GM18951 (cell line): ENCODE measurements around the gene PLAU.

Experiments used
- POLR2A ChIP-seq: IDR thresholded peaks from 4 replicates; pipeline ENCODE4 v1.6.1; 2011; ENCODE audit warnings: mild to moderate bottlenecking; ENCODE audit not compliant: insufficient read length, insufficient read depth; ENCODE audit errors: extremely low read depth
- in situ Hi-C: fragments of 300-500 bp; cut with MboI; formaldehyde crosslinking; loops from one replicate; pipeline ENCODE4 v1.12.0; 2022; ENCODE audit warnings: low sequenced_read_pairs, mixed read lengths, inconsistent platforms; ENCODE audit not compliant: unreplicated experiment

PLAU gene

GRCh38 chr10:73872190-73872710 lies 38.7 kb upstream of the PLAU start:
- in situ Hi-C loops = no loop called here
- TF ChIP-seq POLR2A = no peak

GRCh38 chr10:73873142-73873837 lies 37.6 kb upstream of the PLAU start:
- TF ChIP-seq POLR2A = no peak
- in situ Hi-C loops = no loop called here

DNA sequence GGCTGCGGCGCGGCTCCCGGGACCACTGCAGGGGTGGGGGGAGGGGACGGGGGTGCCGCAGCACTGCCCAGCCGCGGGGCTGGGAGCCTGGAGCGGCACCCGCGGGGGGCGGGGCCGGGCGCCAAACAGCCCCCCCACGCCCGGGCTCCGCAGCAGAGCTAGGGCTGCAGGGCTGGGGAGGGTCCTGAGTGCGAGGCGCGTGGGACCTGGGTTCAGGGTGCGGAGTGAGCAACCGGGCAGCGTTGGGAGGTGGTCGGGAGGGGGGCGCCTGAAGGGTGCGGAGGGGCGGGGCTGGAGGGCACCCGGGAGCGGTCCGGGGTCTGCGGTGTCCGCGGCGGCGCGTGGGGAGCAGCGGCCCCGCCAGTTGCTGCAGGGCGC lies 37.1 kb upstream of the PLAU start:
- in situ Hi-C loops = no loop called here
- no peak for TF ChIP-seq POLR2A

DNA sequence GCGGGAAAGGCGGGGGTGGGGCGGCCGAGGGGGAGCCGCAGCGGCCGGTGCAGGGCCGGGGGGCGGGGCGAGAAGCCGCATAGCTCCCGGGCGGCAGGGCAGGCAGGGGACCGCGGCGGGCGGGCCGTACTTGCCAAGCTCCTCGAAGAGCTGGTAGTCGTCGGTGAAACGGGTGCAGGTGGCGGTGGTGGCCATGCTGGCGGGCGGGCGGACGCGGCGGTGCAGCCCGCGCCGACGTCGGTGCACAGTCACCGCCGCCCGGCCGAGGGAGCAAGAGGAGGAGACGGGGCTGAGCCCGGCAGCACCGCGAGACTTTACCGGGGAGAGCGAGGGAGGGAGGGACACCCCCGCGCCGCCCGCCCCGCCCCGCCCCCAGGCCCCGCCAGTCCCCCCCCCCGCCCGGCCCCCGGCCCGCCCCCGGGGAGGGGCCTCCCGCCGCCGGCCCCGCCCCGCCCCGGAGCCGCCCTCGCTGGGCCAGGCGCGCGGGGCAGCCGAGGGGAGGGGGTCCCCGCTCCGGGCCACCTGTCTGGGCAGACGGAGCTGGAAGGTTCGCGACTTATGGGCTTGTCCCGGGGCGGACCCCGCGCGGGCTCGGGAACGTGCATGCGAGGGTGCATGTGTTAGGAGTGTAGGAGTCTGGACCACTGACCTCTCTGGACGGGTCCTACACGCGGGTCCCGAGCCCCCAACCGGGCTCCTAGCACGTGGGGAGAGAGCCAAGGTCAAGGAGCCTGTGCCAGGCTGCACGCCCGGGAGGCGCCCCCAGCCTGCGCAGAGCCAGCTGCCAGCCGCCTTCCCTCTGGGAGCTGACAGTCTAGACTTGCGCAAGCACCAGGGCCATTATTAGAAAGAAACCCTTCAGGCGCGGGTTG lies 36.4 kb upstream of the PLAU start, which contains the start of gene CAMK2G:
Gene CAMK2G, minus strand, starts transcription at position 289 of the 872 bp plus-strand sequence. Its CDS starts 94 bp downstream, at position 195.
- TF ChIP-seq POLR2A = peak; percentile 67
- in situ Hi-C loops = loop anchor here (25.0 kb wide), 1 partner anchor 363 kb away; no protein-coding TSS in a partner anchor

DNA sequence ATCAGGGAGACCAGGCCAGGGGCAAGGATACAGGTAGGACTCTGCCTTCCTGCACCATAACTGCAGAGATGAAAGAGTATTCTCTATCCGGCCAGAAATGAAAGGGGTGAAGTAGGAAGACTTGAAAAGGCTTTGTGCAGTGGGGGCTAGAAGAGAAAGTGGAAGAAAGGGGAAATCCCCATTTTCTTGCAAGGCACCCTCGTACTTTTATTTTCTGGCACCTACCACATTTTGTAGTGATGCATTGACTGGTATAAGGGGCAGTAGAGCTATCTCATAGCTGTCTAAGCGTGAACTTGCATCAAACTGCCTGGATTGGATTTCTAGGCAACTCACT lies 35.8 kb upstream of the PLAU start:
- in situ Hi-C loops = loop anchor here (25.0 kb wide), 1 partner anchor 362 kb away; no protein-coding TSS in a partner anchor

DNA sequence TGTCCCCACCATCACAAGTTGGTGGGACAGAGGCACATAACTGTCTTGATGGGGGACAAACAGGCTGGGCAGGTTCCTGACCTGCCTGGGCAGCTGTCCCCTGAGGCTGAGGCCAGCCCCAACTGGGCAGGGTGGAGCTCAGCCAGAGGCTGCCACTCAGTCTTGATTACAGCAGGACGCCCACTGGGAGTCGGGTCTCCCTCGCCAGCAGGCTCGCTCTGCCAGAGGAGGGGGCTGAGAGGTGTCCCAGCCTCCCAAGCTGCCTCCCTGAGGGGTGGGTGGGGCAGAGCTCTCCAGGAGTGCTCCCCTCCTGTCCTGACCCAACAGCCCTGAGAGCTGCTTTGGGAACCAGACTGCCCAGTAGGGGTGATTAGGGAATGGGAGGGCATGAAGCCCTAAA lies 34.8 kb upstream of the PLAU start:
- no peak for TF ChIP-seq POLR2A
- in situ Hi-C loops = loop anchor here (25.0 kb wide), 1 partner anchor 361 kb away; no protein-coding TSS in a partner anchor

More for the DNA sequence above, 35.8 kb upstream of the PLAU start:
- TF ChIP-seq POLR2A = no peak

GRCh38 chr10:73876566-73876965 lies 34.4 kb upstream of the PLAU start:
- in situ Hi-C loops = loop anchor here (25.0 kb wide), 1 partner anchor 361 kb away; no protein-coding TSS in a partner anchor

DNA sequence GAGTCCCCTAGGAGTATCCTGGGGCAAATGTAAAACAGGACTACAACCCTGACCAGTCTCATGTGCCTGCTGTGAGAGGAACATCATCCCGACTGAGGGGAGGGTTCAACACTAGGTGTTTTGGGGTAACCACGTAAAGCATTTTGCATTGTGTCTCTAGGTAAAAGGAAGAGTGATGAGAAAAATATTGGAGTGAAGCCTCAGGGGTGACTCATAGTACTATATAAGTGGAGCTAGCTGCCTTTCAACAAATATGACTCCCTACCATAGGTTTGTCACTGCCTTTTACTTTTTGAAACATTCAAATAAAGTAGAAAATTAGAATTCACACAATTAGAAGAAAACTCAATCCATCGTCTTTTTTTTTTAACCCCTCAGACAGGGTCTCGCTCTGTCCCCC lies 34.0 kb upstream of the PLAU start:
- in situ Hi-C loops = loop anchor here (25.0 kb wide), 1 partner anchor 360 kb away; no protein-coding TSS in a partner anchor
- TF ChIP-seq POLR2A = no peak

More at GRCh38 chr10:73876566-73876965, 34.4 kb upstream of the PLAU start:
- TF ChIP-seq POLR2A = no peak

- no peak for TF ChIP-seq POLR2A
Observed at GRCh38 chr10:73877533-73878160, 33.3 kb upstream of the PLAU start.

GRCh38 chr10:73878365-73878764 lies 32.6 kb upstream of the PLAU start:
- TF ChIP-seq POLR2A = no peak
- in situ Hi-C loops = loop anchor here (25.0 kb wide), 1 partner anchor 359 kb away; no protein-coding TSS in a partner anchor

More at GRCh38 chr10:73877533-73878160, 33.3 kb upstream of the PLAU start:
- in situ Hi-C loops = loop anchor here (25.0 kb wide), 1 partner anchor 360 kb away; no protein-coding TSS in a partner anchor

DNA sequence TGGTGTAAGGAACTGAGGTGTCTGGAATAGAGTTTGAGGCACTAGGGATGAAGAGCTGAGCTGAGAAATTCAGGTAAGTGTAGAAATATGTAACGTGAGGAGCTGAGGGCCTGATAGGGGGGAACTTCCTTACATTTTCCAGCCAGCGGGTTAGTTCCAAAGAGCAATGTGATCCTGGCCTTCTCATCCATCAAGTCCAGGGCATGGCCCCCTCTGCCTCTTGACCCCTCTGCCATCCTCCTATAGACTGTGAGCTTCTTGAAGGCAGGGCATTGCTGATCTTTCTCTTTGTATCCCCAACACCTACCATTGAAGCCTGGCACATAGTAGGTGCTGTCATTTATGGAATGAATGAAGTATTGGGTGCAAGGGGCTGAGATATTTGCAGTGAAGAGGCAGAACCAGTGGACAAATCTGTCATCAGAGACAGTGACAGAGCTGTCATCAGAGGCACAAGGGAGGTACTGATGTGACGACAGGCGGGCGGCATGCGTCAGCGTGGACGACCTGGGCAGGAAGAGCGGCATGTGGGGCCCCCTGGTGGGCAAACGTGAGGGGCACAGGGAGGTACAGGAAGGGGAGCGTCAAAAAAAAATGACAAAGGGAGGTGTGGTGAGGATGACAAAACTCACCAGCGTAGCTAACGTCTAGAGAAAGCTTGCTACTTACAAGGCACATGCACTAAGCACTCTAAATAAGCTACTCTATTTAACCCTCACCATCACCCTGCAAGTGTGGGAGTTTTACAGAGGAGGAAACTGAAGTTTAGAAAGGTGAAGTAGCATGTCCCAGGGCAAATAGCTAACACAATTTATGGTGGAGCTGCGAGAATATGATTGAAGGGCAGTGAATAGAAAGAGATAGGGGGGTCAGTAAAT lies 31.4 kb upstream of the PLAU start:
- no peak for TF ChIP-seq POLR2A
- in situ Hi-C loops = loop anchor here (5.0 to 25.0 kb wide), 4 partner anchors 32 to 358 kb away; no protein-coding TSS in a partner anchor
